CD4-positive, alpha-beta T cell treated with Interleukin-1 beta for 1 hour (primary cell): ENCODE results near the gene CRYGN.

Source experiments
- DNase-seq, 2 donors: peaks; one replicate each; pipeline ENCODE4 v3.0.0-alpha.2; 2020 to 2022

CRYGN gene

DNA sequence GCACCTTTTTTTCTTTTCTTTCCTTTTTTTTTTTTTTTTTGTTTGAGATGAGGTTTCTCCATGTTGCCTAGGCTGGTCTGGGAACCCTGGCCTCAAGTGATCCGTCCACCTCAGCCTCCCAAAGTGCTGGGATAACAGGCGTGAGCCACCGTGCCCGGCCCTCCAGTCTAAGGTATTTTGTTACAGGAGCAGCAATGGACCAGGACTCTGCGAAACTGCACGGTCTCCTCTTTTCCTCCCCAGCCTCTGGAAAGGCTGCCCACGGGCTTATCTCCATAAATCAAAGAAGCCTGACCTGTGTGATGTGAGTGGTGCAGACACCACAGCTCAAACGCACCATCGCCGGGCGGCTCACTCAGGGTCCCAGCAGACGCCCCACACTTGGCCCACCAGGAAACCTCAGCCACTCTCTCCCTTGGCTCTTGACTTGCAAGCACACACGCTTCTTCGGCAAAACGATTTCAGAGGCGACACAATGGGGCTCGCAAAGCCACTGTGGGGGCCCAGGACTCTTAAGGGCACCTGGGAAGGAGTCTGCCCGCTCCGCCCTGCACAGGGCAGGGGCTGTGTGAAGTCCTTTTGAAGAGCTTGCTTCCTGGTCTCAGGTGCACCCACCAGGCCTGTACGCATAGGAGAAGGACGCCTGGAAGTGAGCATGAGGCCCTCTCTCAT, 50.7 kb downstream of the CRYGN start:
- DNase-seq, result no peak

GRCh38 chr7:151388430-151388829, 51.5 kb downstream of the CRYGN start:
- DNase-seq, result no peak

GRCh38 chr7:151388007-151388297, 52.0 kb downstream of the CRYGN start:
- no peak for DNase-seq

DNA sequence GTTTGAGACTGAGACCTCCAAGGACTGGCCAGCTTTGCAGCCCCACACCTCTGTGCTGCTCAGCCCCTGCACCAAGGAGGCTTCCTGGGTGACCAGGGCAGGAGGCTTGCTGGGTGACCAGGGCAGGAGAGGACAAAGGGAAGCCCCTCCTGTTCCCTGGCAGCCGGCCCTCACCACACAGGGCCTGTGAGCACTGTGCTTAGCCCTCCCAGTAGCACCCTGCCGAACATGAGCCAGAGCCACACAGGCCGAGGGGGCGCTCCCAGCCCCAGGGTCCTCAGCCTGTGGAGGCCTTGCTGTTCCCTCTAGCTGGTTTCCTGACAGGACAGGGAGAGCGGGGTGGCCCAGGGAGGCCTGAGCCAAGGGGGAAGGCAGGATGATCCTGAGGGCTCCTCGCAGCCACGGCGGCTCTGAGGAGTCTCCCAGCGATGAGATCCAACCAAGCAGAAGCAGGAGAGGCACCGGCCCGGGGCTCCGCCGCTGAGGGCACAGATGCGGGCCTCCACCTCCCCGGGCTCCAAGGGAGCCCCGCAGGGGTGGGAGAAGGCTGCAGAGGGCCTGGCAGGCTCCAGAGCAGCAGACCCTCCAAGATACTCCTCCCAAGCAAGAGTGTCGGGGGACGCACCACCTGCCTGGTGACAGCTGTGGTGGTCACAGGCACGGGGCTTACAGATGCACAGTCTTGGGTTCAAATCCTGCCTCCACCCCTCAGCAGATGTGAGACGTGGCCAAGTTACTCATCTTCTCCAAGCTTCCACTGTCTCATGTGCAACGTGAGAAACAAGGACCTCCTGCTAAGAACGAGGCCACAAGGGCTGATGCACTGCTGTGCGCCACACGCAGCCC, 52.6 kb downstream of the CRYGN start:
- DNase-seq, result no peak

GRCh38 chr7:151386301-151387160, 53.4 kb downstream of the CRYGN start:
- no peak for DNase-seq

DNA sequence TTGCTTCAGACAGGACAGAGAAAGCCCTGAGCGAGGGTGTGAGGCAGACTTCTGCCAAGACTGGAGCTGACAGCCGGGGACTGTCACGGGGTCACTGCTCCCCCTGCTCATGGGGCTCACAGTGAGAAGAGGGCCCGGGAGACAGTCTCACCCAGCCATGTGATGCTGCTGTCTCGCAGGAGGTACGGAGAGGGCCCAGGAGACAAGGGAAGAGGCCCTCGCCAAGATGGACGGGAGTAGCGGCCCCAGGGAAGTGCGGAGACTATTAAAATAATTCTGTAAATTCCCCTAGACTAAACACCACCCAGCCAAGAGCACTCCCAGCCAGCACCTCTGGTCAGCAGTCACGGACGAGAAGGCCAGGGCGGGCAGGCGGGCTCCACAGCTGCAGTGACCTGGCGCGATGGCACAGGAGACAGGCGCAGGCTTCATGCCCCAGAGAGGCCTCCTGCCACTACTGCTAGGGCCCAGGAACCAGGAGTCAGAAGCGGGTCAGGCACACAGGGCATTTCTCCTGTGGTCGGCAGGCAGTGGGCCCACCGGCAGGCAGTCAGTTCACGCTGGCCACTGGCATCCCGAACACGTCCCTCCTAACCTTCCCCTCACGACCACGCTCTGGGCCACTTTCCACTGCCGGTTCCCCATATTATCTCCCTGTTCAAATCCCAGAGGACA, 54.2 kb downstream of the CRYGN start:
- DNase-seq, result no peak

DNA sequence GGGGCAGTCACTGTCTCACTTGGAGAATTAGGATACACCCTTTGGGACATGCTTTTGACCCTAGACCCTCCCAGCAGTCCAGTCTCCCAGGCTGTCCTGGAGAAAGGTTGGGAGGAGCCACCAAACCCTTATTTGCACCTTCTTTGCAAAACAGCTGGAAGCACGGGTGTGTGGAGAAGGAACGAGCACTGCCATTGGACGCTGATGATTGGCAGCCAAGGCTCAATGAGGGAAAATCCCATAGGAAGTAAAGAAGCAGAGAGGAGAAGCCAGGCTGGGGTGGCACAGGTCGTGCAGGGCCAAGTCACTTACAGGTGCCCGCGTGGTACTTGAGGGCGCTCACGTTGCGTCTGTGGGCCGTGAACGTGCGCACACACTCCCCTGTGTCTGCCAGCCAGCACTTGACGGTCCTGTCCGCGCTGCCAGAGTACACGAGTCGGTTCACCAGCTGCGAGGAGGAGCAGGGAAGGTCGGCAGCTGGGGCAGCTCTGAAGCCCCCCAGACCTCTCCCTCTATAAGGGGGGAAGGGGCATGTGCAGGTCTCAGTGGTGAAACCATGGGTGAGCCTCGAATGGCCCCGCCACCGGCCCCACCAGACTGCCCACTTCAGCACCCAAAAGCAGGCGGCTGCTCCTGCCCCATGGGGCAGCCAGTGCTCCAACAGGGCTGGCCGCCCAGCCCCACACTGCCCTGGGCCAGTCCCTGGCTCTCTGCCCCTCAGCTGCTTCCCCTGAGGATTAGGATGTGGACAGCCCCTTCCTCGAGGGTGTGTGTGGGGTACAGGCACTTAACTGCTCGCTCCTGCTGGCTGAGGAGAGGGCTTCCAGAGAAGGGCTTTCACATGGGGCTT, 54.9 kb downstream of the CRYGN start:
- no peak for DNase-seq

GRCh38 chr7:151384352-151384697, 55.6 kb downstream of the CRYGN start:
- no peak for DNase-seq

GRCh38 chr7:151383638-151384351, 56.1 kb downstream of the CRYGN start:
- DNase-seq, result no peak

- DNase-seq, result peak; percentile 64 to 70
Observed at GRCh38 chr7:151382079-151382885, 57.7 kb downstream of the CRYGN start.

DNA sequence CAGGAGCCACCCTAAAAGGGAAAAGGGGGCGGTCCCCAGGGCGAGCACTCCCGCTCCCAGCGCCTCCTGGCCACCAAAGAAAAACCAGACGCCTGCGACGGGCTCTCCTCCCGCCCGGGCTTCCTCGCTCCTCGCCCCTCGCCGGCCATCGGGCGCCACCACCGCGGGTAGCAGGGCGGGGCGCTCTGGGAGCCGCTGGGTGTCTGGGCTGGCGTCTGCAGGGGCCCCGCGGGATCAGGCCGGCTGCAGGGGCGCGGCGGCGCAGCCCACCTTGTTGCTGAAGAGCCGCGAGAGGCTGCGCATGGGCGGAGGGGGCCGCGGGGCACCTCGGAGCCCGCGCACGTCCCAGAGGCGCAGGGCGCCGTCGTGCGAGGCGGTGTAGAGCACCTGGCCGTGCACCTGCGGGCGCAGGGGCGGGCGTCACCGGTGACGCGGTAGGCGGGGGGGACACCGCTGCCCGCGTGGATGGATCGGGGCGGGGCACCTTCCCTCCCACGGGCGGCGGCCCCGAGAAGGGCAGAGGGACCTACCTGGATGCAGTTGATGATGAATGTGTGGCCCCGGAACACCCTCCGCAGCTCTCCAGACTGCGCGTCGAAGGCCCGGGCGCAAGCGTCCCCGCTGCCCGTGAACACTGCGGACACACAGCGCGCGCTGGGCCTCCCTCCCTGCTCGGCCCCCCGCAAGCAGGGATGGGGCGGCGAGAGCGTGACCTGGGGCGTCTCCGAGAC, 58.4 kb downstream of the CRYGN start:
- DNase-seq, result peak; percentile 73 to 83

- peak; percentile 14 to 27 for DNase-seq
Observed at GRCh38 chr7:151381098-151381347, 58.9 kb downstream of the CRYGN start.

DNA sequence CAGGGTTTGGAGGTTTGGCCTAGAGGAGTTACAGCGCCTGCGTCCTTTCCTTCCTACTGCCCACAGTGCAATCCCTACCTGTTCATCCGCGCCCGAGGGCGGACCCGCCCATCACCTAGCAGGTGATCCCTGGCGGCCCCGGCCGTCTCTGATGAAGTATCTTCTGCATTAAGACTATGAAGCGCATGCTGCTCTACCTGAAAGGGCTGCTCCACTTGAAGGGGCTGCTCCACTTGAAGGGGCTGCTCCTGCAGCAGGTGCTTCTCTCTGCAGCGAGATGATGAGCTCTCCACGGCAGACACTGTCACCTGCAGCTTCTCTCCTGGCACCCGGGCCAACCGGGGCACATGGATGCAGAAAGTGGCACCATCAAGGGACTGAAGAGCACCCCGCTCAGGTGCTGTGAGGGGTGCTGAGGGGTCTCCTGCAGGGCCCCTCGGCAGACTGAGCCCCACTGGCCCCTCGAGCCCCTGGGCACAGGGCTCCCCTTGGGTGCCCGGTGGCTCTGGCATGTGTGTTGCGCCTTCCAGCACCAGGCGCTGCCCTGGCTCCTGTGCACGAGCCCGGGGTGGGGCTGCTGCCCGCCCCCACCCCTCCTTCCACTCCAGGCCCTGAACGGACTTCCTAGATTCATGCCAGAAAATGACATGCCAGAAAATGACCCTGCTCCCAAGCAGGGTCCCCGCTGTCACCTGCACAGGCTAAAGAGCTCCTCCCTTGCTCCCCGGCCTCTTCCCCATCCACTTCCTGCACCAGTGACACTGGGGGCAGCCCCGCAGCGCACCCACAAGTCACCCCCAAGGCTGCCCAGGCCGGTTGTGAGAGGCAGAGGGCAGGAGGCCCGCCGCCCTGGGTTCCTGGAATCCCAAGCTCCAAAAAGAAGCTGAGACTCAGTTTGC, 59.5 kb downstream of the CRYGN start:
- DNase-seq, result no peak

DNA sequence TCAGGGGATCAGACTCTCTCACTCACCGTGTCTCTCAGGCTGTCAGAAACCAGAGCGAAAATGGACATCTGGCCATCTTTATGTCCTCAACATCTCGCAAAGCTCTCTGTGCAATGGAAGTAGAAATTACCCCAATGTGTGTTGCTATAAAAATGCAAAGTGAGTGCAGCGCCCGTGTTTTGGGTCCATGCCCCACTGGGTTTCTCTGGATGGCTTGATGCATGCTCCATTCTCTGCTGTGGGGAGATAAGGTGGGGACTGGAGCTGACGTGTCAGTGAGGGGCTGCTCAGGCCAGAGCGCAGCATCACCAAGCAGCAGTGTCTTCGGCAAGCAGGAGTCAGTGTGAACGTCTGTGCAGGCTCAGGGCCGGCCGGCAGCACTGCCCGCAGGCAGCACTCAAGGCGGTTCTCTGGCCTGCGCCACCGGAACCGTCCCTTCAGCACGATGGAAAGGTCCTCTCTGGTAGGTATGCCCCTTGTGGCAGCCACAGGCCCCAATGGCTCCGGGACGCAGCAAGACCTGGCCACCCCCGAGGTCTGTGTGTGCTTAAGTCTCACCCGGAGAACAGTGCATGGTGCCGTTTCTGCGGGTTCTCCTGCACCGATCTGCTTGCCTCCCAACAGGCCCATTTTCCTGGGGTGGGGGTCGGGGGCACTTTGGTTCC, 60.3 kb downstream of the CRYGN start:
- no peak for DNase-seq

GRCh38 chr7:151379193-151379520, 60.8 kb downstream of the CRYGN start:
- no peak for DNase-seq
